ENCODE measurements around the gene HOXD9. TPM values are rescaled to one million over a fixed set of nuclear protein-coding genes. Genes with fewer than 3 reads are reported as not detected.

Gene HOXD9
- total RNA-seq, 1 donor from 2014 or later, result 6.1 TPM

DNA sequence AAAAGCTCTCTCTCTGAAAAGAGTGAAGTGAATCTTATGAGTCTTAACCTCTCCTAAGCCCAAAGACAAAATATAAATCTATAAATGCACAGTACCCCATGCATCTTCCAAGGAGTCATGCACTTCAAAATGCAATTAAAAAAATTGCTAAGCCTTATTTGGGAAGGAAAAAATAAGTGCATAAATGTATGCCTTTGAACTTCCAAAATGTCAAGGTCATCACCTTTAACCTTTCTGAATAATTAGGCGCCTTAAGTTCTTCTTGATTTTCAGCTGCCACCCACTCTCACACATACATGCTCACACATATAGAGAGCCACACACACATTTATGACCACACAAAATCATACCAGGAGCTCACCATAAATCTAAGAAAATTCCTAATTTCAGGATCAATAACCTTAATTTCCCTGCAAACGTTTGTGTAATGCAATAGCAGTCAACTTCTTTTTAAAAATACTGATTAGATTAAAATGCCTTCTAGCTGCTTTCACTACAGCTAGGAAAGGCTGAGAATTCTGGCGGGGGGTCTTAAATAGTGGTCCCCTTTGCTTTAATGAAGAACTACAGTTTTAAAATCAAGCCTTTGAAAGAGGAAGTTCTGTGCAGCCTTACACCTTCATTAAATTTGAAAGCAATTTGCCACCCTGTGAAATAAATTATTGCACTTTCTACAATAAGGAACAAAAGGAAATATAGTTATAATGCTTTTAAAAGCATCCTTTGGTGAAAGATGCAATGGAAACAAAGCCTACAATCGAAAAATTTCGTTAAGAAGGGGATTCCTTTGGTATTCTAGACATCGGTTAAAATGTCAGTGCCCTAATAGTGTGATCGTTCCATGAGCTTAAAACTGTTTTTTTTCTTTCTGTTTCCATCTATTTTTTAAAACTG, 11.9 kb upstream of the HOXD9 start:
- DNase-seq (ENCODE audit: low spot score), result no peak

DNA sequence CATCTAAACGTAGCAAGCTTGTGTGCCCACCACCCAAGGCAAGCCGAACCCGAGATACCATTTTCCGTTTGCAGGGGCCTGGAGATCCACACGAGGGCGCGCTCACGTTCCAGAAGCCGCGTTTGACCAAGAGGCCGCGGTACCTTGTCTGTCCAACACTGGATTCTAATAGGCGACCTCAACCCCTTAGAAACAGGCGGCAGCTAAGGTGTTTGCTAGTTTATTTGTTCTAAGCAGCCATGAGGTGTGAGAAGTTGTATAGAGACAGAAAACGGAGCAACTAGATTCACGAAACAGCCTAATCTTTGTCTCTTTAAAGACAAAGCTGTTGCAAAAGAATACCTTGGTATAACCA, 11.2 kb upstream of the HOXD9 start:
- DNase-seq (ENCODE audit: low spot score), result no peak

DNA sequence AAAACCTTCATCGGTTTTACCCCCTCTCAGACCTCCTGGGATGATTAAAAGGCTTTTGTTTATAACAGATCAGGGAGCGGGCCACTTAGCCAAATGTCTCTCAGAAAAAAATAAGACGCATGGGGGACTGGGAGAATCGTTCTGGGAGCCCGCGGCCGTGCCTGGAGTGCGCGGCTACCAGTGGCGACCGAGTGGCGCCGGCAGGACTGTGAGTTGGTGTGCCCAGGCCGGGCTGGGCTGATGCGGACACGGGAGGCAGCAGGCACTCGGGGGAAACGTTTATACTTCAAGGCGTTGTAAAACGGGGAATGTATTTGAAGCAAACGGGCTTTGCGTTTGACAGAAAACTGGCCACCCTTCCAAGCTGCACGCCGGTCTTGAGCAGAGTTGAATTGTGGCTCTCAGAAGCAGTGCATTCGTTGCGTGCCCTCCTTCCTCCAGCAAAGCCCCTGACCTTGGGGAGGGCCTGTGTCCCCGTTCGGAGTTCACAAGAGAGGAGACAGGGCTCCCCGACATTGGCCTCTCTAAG, 10.6 kb upstream of the HOXD9 start:
- no peak for DNase-seq (ENCODE audit: low spot score)

DNA sequence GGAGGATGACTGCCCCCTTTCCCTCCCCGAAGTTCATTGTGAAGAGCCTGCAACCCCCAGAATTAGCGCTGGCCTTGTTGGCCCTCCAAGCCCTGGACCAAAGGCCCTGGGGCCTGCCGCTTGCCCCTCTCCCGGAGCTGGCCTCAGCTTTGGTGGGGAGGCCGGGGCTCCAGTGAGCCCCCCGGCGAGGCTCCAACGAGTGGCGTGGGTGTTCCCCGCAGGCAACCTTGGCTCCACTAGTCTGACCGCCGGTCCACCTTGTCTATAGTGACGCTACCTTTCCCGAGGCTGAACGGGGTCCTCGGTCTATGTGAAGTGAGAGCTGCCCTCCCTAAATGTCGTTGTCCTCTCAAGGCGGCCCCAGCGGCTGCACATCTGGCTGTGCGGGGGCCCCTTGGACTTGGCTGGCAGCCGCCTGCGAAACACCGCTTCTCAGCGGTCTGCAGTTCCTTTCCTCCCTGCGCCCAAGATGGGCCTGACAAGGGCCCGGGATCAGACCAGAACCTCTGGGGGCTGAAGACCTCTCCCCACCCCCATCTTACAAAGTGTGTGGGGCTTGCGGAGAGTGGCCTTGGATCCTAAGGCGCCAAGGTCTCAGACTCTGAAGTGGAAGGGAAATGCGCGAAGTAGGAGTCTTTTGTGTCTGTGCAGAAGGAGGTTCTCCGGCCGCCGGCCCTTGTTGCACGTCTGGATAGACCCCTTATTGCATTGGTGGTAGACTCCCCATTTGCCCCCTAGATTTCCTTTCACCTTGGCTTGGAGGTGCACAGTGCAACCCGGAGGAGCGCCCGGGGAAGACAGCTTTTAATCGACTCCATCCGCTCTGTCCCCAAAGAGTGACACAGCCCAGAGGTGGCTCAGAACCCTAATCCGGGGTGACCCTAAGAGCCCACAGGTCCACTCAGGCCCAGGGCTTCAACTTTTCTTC, 9.9 kb upstream of the HOXD9 start:
- DNase-seq (ENCODE audit: low spot score), result no peak

DNA sequence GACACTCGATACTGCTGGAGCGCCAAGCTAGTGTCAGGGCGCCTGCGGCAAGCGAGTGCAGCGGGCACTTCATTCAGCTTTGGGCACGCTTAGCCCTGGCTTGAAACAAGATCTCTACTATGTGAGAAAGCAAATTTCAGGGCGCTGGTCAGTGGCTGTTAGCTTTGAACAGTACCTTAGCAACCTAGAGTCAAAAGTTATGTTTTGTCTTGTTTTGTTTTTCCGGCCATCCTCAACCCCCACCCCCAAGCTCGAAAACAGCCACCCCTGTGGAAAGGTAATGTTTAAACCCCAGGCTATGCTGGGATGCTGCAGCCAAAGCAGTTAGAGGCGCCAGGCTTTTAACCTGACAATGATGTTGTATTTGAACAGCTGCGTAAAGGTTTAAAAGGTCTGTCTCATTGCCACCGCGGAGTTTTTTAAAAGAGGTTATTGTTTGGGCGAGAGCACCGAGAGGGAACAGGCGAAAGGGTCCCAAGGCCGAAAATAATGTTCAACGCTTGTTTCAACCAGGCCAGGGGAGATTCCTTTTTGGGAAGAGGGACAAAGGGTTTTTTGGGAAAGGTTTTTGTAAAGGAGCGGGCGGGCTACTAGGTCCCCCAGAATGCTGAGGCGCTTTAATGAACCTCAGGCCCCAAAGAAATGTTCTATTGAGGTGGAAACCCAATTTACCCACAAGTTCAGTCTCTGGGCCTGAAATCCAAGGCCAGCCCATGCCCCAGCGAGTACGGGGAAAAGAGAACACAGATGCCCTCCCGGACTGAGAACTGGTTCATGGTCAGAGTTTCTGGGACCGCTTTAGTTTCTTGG, 8.2 kb upstream of the HOXD9 start:
- DNase-seq (ENCODE audit: low spot score), result no peak

DNA sequence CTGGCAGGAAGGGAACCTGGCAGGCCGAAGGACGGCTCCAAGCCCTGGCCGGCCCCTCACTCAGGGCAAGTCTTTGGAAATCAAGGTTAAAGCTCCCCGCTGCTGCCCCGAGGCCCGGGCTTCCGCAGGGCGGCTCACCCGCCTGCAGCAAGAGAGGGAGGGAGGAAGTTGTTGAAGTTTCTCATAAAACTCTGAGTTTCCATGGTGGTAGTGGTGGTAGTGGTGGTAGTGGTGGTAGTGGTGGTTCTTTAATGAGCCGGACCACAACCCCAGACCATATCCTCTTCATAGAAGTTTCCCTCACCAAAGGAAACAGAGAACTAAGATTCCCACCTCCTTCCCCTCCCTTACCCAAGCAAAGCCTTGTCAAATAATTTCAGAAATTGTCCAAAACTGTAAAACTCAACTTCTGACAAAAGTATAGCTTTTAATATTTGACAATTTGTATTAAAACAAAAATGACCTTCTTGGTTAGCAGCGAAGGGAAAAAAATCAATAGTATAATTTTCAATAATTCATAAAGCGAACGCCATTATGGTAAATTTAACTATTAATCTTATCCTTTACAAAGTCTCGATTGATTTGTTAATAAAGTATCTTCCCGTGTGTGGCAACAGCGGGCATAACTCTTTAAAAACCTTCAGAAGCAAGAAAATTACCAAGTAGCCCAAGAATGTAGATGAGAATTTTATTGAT, 7.4 kb upstream of the HOXD9 start:
- no peak for DNase-seq (ENCODE audit: low spot score)

DNA sequence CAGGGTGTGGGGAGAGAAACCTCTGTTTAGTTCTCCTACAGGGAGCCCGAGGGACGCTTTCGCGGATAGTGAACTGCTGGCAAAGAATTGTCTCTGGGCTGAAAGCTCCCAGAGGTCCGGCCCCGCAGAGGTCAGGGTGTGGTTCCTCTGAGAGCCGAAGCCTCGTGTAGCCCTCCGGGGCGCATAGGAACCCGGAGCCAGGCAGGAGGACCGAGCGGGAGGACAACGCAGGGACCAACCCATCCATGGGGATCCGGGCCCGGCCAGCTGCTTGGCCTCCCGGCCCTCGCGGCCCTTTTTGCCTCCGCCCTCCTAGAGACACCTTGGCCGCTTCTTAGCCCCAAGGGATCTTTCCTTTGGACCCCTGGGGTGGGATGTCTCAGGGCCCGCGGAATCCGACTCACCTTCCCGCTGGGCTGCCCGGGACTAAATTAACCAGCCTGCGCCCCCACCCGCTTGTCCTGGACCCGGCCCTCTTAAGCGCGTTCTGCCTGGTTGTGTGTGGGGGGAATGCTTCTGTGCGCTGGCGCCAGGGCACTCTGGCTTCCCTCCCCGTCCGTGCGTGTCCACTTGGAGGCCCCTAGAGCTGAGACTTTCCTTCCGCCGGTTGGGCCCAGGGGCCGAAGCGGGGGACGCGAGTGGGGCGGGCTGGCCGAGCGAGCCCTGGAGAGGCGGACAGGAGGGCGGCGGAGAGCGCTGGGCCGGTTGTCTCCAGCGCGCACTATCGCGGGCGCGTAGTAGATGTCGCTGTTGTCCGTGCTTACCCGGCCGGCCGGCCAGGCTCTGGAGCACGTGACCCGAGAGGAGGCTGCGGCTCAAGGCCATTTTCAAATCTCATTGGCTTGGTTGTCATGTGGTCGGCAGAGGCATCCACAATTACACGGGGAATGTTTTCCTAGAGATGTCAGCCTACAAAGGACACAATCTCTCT, 6.4 kb upstream of the HOXD9 start, which contains the start of gene HOXD10:
Gene HOXD10, plus strand, starts transcription at position 896 of the 931 bp plus-strand sequence. CDS start 56 bp downstream, outside the sequence.
- DNase-seq (ENCODE audit: low spot score), result peak; percentile 90

DNA sequence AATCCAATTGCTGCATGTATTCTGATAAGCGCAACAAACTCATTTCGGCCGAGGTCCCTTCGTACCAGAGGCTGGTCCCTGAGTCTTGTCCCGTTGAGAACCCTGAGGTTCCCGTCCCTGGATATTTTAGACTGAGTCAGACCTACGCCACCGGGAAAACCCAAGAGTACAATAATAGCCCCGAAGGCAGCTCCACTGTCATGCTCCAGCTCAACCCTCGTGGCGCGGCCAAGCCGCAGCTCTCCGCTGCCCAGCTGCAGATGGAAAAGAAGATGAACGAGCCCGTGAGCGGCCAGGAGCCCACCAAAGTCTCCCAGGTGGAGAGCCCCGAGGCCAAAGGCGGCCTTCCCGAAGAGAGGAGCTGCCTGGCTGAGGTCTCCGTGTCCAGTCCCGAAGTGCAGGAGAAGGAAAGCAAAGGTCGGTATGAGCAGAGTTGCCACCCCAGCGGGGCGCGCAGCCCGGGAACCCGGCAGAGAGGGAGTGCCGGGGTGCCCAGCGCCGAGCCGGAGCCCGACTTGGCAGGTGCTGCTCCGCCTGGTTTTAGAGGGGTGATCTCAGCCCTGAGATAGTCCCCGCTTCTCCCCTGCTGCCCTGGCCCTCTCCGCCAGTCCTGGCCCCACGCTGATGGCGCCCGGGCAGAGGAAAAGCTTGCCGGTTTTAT, 5.2 kb upstream of the HOXD9 start:
- DNase-seq (ENCODE audit: low spot score), result peak; percentile 82

DNA sequence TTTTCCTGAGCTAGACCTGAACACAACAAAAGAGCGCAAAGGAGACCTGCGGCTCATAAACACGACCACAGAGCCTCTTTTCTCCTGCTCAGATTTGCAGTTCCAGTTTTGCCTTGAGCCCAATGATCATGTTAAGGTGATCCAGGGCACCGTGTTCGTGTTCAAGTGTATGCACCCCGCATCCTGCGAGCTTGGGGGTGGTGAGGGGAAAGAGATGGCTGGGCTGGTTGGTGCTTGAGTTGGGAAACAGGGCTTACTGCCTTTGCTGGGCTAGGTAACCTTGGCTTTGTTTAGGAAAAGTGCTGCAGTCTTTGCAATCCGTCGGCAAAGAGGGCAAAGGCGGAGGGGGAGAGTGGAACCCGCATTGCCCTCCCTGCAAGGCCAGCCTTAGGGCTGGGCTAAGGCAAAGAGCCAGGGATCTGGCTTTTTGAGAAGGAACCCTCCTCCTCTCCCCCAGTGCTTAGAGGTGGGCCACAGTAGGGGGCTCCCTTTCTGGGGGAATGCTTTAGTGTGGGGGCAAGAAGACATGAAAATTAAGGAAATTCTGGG, 4.6 kb upstream of the HOXD9 start:
- peak; percentile 84 for DNase-seq (ENCODE audit: low spot score)

DNA sequence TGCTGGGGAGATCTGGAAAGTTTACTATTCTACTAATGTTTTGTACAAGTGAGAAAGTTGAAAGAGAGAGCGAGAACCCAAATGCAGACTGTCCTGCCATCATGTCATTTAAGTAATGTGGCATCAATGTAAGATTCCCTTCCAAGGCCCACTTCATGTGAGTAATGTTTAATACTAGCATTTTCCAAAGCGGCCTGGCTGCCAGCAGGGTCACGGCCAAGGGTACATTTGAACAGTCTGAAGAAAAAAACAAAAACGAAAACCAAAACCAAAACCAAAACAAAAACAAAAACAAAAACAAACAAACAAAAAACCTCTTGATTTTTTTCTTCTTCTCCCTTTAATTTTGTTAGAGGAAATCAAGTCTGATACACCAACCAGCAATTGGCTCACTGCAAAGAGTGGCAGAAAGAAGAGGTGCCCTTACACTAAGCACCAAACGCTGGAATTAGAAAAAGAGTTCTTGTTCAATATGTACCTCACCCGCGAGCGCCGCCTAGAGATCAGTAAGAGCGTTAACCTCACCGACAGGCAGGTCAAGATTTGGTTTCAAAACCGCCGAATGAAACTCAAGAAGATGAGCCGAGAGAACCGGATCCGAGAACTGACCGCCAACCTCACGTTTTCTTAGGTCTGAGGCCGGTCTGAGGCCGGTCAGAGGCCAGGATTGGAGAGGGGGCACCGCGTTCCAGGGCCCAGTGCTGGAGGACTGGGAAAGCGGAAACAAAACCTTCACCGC, 3.7 kb upstream of the HOXD9 start:
- DNase-seq (ENCODE audit: low spot score), result peak; percentile 55

DNA sequence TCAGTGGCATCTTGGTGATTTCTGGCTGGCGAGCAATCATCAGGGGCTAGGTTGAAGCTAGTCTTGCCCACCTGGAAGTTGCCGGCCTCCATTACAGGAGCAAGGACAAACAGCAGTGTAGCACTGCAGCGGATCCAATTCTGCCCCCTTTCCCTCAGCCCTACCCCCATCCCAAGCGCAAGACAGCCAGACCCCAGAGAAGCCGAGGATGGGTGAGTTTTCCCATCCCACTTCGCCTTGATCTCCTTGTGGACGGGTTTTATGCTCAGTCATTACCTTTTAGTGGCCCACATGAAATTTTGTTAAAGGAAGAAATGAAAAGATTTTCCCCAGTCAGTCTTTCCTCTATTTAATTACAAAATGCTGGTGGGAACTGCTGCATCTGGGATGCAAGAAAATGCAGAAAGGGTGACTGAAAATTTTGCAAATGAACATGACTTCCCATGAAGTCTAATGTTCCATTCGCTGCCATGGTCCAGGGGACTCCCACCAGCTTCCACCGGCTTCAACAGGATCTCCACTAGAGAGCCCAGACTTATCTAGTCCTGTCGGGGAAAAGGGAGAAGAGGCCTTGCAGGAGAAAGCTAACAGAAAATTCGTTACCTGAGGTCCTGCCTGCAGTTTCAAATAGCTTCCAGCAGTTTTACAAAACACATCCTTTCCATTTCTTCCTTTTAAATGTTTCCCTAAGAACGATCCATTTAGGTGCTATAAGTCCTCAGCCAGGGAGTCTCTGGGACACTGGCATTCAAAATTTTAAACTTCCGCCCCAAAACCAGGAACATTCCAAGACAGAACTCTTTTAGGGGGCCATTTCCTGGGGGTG, 1.9 kb upstream of the HOXD9 start:
- no peak for DNase-seq (ENCODE audit: low spot score)

DNA sequence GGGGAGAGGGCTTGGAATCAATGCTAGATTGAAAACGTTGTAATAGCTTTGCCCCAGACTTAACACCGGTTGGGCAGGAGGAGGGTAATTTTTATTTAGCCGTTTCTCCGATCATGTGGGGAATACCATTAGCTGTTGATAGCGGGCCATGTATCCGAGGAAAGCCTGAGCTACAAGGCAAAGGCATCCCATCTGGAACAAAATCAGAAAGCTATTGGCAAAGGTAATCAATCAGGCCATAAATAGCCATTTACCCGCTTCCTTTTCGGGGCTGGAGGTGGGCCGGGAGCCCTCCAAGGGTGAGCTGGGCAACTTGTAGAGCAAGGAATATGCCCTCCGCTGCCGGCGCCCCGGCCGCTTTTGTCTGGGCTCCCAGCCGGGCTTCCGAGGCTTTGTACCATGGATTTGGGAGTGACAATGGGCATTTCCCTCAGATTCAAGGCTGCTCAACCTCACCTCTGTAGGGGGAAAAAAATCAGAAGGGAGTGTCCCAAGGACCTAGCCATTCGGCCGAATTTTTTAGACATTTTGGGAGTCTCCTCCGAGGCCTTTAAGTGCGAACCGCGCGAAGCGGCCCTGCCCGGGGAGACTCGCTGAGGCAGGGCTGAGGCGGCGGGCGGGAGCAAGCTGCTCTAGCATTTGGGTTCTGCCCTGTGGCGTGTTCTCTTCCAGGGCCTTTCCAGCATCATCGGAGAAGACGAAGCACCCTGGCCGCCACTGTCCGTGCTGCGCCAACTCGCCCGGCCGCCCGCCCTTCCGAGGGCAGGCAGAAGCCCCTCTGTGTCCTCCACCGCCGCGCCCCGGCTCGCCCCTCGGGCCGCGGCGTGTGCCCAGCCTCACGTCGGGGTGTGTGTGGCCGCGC, 1.1 kb upstream of the HOXD9 start:
- DNase-seq (ENCODE audit: low spot score), result peak; percentile 81

DNA sequence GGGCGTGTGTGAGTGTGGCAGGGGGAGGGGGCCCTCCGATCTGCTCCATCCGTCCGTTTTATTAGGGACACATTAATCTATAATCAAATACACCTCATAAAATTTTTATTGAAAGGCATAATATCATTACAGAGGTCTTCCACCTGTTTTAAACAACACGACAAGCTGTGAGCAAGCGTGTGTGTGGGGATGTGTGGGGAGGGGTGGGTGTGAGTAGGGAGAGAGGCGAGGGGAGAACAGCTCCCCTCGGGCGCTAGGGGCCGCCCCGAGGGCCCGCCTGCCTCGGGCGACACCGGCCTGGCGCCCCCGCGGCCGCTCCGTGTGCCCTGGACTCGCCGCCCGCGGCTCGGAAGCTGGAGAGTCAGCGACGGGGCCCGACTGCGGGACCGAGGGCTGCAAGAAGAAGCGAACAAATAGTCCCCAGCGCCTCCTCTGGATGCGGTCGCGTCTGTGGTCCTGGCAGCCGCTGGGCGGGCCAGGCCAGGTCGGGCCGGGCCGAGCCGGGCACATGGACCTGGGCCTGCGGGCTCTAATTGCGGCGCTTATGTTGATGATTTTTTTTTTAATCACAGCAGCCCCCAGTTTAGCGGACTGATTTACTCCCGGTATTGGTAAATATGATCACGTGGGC, 352 bp upstream of the HOXD9 start:
- no peak for DNase-seq (ENCODE audit: low spot score)

DNA sequence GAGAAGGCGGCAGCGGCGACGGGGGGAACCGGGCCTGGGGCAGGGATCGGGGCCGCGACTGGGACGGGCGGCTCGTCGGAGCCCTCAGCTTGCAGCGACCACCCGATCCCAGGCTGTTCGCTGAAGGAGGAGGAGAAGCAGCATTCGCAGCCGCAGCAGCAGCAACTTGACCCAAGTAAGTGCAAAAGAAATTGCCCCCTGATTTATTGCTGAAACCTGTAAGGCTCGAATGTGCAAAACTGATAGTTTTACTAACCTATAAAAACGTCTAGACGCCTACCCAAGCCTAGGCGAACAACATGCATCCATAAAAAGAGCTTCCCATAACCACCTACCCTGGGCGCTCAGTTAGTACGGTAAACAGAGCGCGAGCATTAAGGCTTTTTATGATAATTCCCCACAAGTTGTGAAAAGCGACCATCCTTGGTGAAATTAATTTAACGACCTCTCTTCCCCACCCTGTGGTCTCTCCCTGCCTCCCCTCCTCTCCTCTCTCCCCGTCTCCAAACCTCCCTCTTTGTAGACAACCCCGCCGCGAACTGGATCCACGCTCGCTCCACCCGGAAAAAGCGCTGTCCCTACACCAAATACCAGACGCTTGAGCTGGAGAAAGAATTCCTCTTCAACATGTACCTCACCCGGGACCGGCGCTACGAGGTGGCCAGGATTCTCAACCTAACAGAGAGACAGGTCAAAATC, 1.0 kb downstream of the HOXD9 start:
- DNase-seq (ENCODE audit: low spot score), result no peak

Data from mesenteric fat pad (tissue), 1 donor.